ENCODE data around the gene ST6GALNAC4. TPM values are rescaled to one million over a fixed set of nuclear protein-coding genes. Genes with fewer than 3 reads are reported as not detected.

Gene ST6GALNAC4
- 22.7 TPM for total RNA-seq

DNA sequence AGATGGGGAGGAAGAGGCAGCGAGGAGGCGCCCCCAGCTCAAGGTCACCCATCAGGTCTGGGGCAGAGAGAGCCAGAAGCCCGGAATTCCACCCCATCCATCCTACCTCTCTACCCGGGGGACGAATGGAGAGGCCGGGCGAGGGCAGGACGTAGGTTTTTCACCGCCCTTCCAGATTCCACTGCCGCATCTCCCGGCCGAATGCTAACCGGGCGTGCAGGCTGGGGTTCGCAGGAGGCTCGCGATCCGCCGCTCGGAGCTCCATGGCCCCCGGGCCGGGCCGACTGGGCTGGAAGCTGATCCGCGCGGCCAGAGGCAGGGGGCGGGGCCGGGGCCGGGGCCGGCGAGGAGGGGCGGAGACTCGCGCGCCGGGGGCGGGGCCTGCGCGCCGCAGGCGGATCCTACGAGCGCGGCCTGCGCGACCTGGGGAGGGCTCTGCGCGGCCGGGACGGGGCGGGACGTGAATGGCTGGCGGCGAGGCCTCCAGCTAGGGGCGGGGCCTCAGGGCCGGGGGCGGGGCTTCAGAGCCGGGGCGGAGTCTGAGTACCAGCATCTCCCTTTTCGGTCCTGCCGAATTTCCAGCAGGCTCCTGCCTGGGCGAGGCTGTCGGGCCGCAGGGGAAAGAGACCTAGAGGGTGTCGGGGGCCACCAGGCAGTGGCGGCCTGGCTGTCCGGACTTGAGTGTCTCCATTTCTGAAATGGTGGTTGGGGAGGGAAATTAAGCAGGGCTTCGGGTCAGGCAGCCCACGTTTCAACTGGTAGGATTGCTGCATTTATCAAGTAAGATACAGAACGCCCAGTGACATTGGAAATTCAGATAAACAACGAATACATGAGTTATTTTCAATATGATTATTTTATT, at the start of gene ST6GALNAC4:
Gene ST6GALNAC4, minus strand, starts transcription at position 322 of the 862 bp plus-strand sequence. CDS start 622 bp downstream, outside the sequence.
- peaks cover 64% of the 10 kb centered on the region for H3K4me1 ChIP-seq (ENCODE audit: insufficient read depth, low read length)

GRCh38 chr9:127965953-127966352, 49.1 kb upstream of the ST6GALNAC4 start:
- no peaks in the 10 kb centered on the region for H3K27me3 ChIP-seq (ENCODE audit: insufficient read depth, low read length)
- H3K9me3 ChIP-seq (ENCODE audit: low read depth, low read length): no peaks in the 10 kb centered on the region
- no peak overlapping the region for H3K4me3 ChIP-seq (ENCODE audit: low read length)
- H3K4me1 ChIP-seq (ENCODE audit: insufficient read depth, low read length): peaks cover 92% of the 10 kb centered on the region

More for the DNA sequence above, at the start of gene ST6GALNAC4:
- H3K27me3 ChIP-seq (ENCODE audit: insufficient read depth, low read length): no peaks in the 10 kb centered on the region
- no peaks in the 10 kb centered on the region for H3K9me3 ChIP-seq (ENCODE audit: low read depth, low read length)
- peak within 1 kb of the TSS; percentile 65 for H3K4me3 ChIP-seq (ENCODE audit: low read length)

GRCh38 chr9:127963359-127964064, 46.7 kb upstream of the ST6GALNAC4 start:
- Histone ChIP-seq H3K27me3 (ENCODE audit: insufficient read depth, low read length) (no peaks in the 10 kb centered on the region), H3K9me3 (ENCODE audit: low read depth, low read length) (no peaks in the 10 kb centered on the region), H3K4me1 (ENCODE audit: insufficient read depth, low read length) (peaks cover 77% of the 10 kb centered on the region), H3K4me3 (ENCODE audit: low read length) (no peak overlapping the region)

GRCh38 chr9:127963041-127963358, 46.2 kb upstream of the ST6GALNAC4 start:
- no peak overlapping the region for H3K4me3 ChIP-seq (ENCODE audit: low read length)
- H3K9me3 ChIP-seq (ENCODE audit: low read depth, low read length): no peaks in the 10 kb centered on the region
- no peaks in the 10 kb centered on the region for H3K27me3 ChIP-seq (ENCODE audit: insufficient read depth, low read length)
- H3K4me1 ChIP-seq (ENCODE audit: insufficient read depth, low read length): peaks cover 71% of the 10 kb centered on the region

GRCh38 chr9:127962278-127962677, 45.4 kb upstream of the ST6GALNAC4 start:
- no peaks in the 10 kb centered on the region for H3K9me3 ChIP-seq (ENCODE audit: low read depth, low read length)
- no peaks in the 10 kb centered on the region for H3K27me3 ChIP-seq (ENCODE audit: insufficient read depth, low read length)
- H3K4me3 ChIP-seq (ENCODE audit: low read length): no peak overlapping the region
- peaks cover 64% of the 10 kb centered on the region for H3K4me1 ChIP-seq (ENCODE audit: insufficient read depth, low read length)

DNA sequence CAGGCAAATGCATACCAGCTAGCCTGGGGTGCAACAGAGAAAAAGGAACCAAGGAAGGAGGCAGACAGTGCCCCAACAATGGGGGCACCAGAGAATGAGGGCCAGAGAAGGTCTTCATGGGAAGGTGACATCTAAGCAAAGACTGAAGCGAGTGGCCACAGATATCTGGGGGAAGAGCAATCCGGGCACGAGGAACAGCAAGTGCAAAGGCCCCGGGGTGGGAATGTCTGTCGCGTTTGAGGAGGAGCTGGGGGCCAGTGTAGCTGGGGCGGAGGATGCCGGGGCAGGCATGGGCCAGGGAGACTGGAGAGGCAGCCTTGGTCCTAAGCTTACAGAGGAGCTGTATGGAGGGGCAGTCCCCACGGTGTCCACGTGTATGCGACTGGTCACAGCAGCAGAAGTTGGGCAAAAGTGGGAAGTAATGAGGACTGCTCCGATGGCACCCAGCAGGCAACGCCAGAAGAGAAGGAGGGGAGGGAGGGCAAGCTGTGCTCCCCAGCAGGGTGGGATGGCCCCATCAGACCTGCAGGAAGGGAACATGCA, 44.8 kb upstream of the ST6GALNAC4 start:
- H3K27me3 ChIP-seq (ENCODE audit: insufficient read depth, low read length): no peaks in the 10 kb centered on the region
- no peaks in the 10 kb centered on the region for H3K9me3 ChIP-seq (ENCODE audit: low read depth, low read length)
- H3K4me1 ChIP-seq (ENCODE audit: insufficient read depth, low read length): peaks cover 62% of the 10 kb centered on the region
- H3K4me3 ChIP-seq (ENCODE audit: low read length): no peak overlapping the region

- Histone ChIP-seq H3K9me3 (ENCODE audit: low read depth, low read length) (no peaks in the 10 kb centered on the region), H3K27me3 (ENCODE audit: insufficient read depth, low read length) (no peaks in the 10 kb centered on the region), H3K4me3 (ENCODE audit: low read length) (no peak overlapping the region), H3K4me1 (ENCODE audit: insufficient read depth, low read length) (peaks cover 61% of the 10 kb centered on the region)
These were observed 44.3 kb upstream of the ST6GALNAC4 start for GRCh38 chr9:127961155-127961490.

- peaks cover 61% of the 10 kb centered on the region for H3K4me1 ChIP-seq (ENCODE audit: insufficient read depth, low read length)
- no peaks in the 10 kb centered on the region for H3K27me3 ChIP-seq (ENCODE audit: insufficient read depth, low read length)
- no peak overlapping the region for H3K4me3 ChIP-seq (ENCODE audit: low read length)
- no peaks in the 10 kb centered on the region for H3K9me3 ChIP-seq (ENCODE audit: low read depth, low read length)
These were observed 43.7 kb upstream of the ST6GALNAC4 start for GRCh38 chr9:127960410-127961154.

DNA sequence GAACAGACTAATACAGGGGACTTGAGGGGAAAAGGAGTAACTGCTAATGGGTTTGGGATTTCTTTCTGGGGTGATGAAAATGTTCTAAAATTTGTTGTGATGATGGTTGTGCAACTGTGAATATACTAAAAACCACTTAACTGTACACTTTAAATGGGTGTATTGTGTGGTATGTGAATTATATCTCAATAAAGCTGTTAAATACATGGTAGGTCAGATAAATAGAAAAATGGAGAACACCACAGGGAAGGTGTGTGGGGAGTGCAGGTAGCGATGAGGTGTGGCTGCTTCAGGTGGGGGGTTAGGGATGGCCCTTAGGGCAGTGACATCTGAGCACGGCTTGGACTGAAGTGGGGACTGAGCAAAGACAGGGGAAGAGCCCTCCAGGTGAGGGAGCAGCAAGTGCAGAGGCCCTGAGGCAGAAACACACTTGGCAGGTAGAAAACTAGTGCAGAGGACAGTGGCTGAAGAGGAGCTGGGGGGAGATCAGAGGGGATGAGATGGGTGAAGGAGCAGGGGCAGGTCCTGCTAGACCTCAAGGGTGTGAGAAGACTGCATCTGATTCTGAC, 43.1 kb upstream of the ST6GALNAC4 start:
- Histone ChIP-seq H3K4me3 (ENCODE audit: low read length) (no peak overlapping the region), H3K4me1 (ENCODE audit: insufficient read depth, low read length) (peaks cover 61% of the 10 kb centered on the region), H3K27me3 (ENCODE audit: insufficient read depth, low read length) (no peaks in the 10 kb centered on the region), H3K9me3 (ENCODE audit: low read depth, low read length) (no peaks in the 10 kb centered on the region)

DNA sequence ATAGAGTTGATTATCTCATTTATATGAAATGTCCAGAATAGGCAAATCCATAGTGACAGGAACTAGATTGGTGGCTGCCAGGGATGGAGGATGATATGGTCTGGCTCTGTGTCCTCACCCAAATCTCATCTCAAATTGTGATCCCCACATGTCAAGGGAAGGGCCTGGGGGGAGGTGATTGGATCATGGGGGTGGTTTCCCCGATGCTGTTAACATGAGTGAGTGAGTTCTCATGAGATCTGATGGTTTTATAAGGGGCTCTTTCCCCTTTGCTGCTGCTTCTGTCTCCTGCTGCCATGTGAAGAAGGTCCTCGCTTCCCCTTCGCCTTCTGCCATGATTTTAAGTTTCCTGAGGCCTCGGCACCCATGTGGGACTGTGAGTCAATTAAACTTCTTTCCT, 42.6 kb upstream of the ST6GALNAC4 start:
- Histone ChIP-seq H3K4me3 (ENCODE audit: low read length) (no peak overlapping the region), H3K9me3 (ENCODE audit: low read depth, low read length) (no peaks in the 10 kb centered on the region), H3K4me1 (ENCODE audit: insufficient read depth, low read length) (peaks cover 63% of the 10 kb centered on the region), H3K27me3 (ENCODE audit: insufficient read depth, low read length) (no peaks in the 10 kb centered on the region)

GRCh38 chr9:127958728-127959127, 41.9 kb upstream of the ST6GALNAC4 start:
- Histone ChIP-seq H3K27me3 (ENCODE audit: insufficient read depth, low read length) (no peaks in the 10 kb centered on the region), H3K9me3 (ENCODE audit: low read depth, low read length) (no peaks in the 10 kb centered on the region), H3K4me3 (ENCODE audit: low read length) (no peak overlapping the region), H3K4me1 (ENCODE audit: insufficient read depth, low read length) (peaks cover 61% of the 10 kb centered on the region)

GRCh38 chr9:127955294-127956015, 38.6 kb upstream of the ST6GALNAC4 start:
- Histone ChIP-seq H3K4me1 (ENCODE audit: insufficient read depth, low read length) (peaks cover 36% of the 10 kb centered on the region), H3K27me3 (ENCODE audit: insufficient read depth, low read length) (no peaks in the 10 kb centered on the region), H3K4me3 (ENCODE audit: low read length) (no peak overlapping the region), H3K9me3 (ENCODE audit: low read depth, low read length) (no peaks in the 10 kb centered on the region)

DNA sequence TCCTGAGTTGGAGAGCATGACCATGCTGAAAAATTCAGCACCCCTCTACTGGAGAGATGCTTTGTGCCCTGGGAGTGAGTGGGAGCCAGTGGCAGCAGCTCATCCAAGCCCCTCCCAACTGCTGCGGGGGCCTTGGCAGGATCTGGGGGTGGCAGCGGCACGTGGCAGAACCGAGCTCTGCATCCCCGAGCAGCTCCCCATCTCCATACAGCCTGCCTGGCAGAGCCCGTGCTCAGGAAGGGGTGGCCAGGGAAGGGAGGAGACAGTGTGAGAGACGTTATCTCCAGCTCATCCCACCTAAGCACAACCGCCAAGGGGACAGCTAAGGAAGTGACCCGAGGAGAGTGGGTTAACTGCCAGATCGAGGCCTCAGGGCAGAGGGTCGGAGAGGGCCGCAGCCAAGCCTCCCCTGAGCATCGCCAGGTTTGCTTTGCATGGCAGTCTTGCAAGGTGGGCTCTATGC, 38.0 kb upstream of the ST6GALNAC4 start:
- Histone ChIP-seq H3K4me3 (ENCODE audit: low read length) (no peak overlapping the region), H3K27me3 (ENCODE audit: insufficient read depth, low read length) (no peaks in the 10 kb centered on the region), H3K9me3 (ENCODE audit: low read depth, low read length) (no peaks in the 10 kb centered on the region), H3K4me1 (ENCODE audit: insufficient read depth, low read length) (peaks cover 31% of the 10 kb centered on the region)
